GM19351 (cell line): ENCODE measurements around the gene ZNF30.
"Not testable (repeated sequence)": the region's sequence is repeated elsewhere in the genome, so short reads cannot be mapped to it uniquely, and the experiment has no call there.

Experiments
- ATAC-seq: cut with Tn5 transposase; IDR thresholded peaks from one replicate; pipeline ENCODE4 v1.9.1; 2021; ENCODE audit warnings: mild to moderate bottlenecking, moderate library complexity; ENCODE audit not compliant: unreplicated experiment

The ZNF30 gene

GRCh38 chr19:34960103-34960805 lies 33.6 kb downstream of the ZNF30 start:
- ATAC-seq, result no peak

- ATAC-seq, result no peak
Observed at GRCh38 chr19:34960940-34961679, 34.4 kb downstream of the ZNF30 start.

GRCh38 chr19:34961775-34962686 lies 35.3 kb downstream of the ZNF30 start:
- no peak for ATAC-seq

- ATAC-seq, result no peak
Observed at GRCh38 chr19:34962687-34963572, 36.2 kb downstream of the ZNF30 start.

- peak; percentile 73 for ATAC-seq
Observed at GRCh38 chr19:34963573-34964406, 37.1 kb downstream of the ZNF30 start, which contains the start of gene ZNF792. TSS of gene ZNF792 (minus strand) at chr19:34964229. CDS start at chr19:34963662, 567 bp downstream.

- ATAC-seq, result no peak
Observed at GRCh38 chr19:34964598-34964997, 37.9 kb downstream of the ZNF30 start.

GRCh38 chr19:34965505-34965904 lies 38.8 kb downstream of the ZNF30 start:
- not testable (repeated sequence) for ATAC-seq

- ATAC-seq, result no peak
Observed at GRCh38 chr19:34967551-34967950, 40.8 kb downstream of the ZNF30 start.

- no peak for ATAC-seq
Observed at GRCh38 chr19:34969721-34970120, 43.0 kb downstream of the ZNF30 start.

- not testable (repeated sequence) for ATAC-seq
Observed at GRCh38 chr19:34970185-34970780, 43.6 kb downstream of the ZNF30 start.

GRCh38 chr19:34972163-34972705 lies 45.5 kb downstream of the ZNF30 start:
- no peak for ATAC-seq

GRCh38 chr19:34974646-34975045 lies 47.9 kb downstream of the ZNF30 start:
- ATAC-seq, result no peak

GRCh38 chr19:34975056-34975455 lies 48.4 kb downstream of the ZNF30 start:
- no peak for ATAC-seq

GRCh38 chr19:34976611-34977010 lies 49.9 kb downstream of the ZNF30 start:
- ATAC-seq, result no peak

- ATAC-seq, result no peak
Observed at GRCh38 chr19:34979819-34980640, 53.3 kb downstream of the ZNF30 start.

GRCh38 chr19:34982275-34982674 lies 55.6 kb downstream of the ZNF30 start:
- no peak for ATAC-seq

GRCh38 chr19:34983786-34984185 lies 57.1 kb downstream of the ZNF30 start:
- no peak for ATAC-seq

GRCh38 chr19:34984287-34984686 lies 57.6 kb downstream of the ZNF30 start:
- no peak for ATAC-seq
